ENCODE results near the gene AADAC. TPM values are rescaled to one million over a fixed set of nuclear protein-coding genes. Genes with fewer than 3 reads are reported as not detected.
"Not testable (repeated sequence)": the region's sequence is repeated elsewhere in the genome, so short reads cannot be mapped to it uniquely, and the experiment has no call there.

The AADAC gene
- total RNA-seq, 2 donors from 2014 or later, result not detected

- ATAC-seq, result no peak
- H3K27ac Mint-ChIP-seq, result no peak overlapping the region
- DNase-seq (ENCODE audit: low spot score in 2 of 2), result no peak
- no peaks in the 10 kb centered on the region for H3K36me3 Mint-ChIP-seq
- peaks cover 4% of the 10 kb centered on the region in 2 donors for H3K9me3 Mint-ChIP-seq
Observed at GRCh38 chr3:151792411-151792810, 21.5 kb upstream of the AADAC start.

DNA sequence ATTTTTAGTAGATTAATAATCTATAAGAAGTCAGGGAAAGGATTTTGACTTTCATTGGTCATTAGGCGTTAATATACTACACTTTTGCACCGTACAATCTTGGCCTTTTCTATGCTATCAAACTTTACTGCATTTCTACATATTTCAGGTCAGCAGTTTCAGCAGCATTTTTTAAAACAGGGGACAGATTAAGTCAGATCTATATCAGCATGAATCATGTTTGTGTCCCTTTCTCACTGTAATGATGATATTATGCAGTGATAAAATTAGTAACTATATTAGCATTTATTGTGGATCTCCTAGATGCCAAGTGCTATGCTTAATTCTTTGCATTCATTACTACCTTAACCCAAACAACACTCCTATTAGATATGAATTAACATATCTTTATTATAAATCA lies 20.3 kb upstream of the AADAC start:
- Mint-ChIP-seq H3K36me3 (no peaks in the 10 kb centered on the region), H3K27ac (no peak overlapping the region)
- no peak for ATAC-seq

DNA sequence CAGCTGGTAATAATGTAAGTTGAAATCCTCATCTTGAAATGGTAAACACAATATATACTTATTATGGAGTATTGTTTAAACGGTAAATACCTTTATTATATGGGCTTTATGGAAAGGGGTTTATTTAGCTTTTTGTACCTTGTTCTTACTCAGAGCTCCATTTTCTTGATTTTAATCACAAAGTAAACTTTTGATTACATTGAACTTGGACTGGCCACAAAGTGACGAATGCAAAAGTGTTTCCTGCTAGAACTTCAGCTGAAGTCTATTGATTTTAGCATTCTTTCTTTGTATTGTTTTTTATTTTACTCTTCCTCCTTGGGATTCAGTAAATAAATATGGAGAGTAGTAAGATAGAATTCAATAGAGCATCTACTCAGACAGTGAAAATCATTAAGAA lies 19.8 kb upstream of the AADAC start:
- Mint-ChIP-seq H3K27ac (peak overlapping the region in 1 of 2 donors; percentile 87), H3K36me3 (no peaks in the 10 kb centered on the region), H3K9me3 (peaks cover 4% of the 10 kb centered on the region in 2 donors)
- DNase-seq (ENCODE audit: low spot score in 2 of 2) (no peak), ATAC-seq (no peak)

More for the DNA sequence above, 20.3 kb upstream of the AADAC start:
- peaks cover 4% of the 10 kb centered on the region in 2 donors for H3K9me3 Mint-ChIP-seq
- no peak for DNase-seq (ENCODE audit: low spot score in 2 of 2)

- Mint-ChIP-seq H3K9me3 (peaks cover 0 to 4% of the 10 kb centered on the region in 2 donors), H3K36me3 (no peaks in the 10 kb centered on the region), H3K27ac (no peak overlapping the region)
- DNase-seq (ENCODE audit: low spot score in 2 of 2) (no peak), ATAC-seq (no peak)
Observed at GRCh38 chr3:151795276-151795675, 18.6 kb upstream of the AADAC start.

GRCh38 chr3:151796105-151796680 lies 17.7 kb upstream of the AADAC start:
- DNase-seq (ENCODE audit: low spot score in 2 of 2) (no peak), ATAC-seq (no peak)
- no peaks in the 10 kb centered on the region for H3K36me3 Mint-ChIP-seq

GRCh38 chr3:151798466-151798865 lies 15.4 kb upstream of the AADAC start:
- no peaks in the 10 kb centered on the region for H3K36me3 Mint-ChIP-seq
- no peak overlapping the region for H3K27ac Mint-ChIP-seq
- H3K9me3 Mint-ChIP-seq, result no peaks in the 10 kb centered on the region
- DNase-seq (ENCODE audit: low spot score in 2 of 2) (no peak), ATAC-seq (no peak)

More at GRCh38 chr3:151796105-151796680, 17.7 kb upstream of the AADAC start:
- Mint-ChIP-seq H3K27ac (no peak overlapping the region), H3K9me3 (no peaks in the 10 kb centered on the region)

DNA sequence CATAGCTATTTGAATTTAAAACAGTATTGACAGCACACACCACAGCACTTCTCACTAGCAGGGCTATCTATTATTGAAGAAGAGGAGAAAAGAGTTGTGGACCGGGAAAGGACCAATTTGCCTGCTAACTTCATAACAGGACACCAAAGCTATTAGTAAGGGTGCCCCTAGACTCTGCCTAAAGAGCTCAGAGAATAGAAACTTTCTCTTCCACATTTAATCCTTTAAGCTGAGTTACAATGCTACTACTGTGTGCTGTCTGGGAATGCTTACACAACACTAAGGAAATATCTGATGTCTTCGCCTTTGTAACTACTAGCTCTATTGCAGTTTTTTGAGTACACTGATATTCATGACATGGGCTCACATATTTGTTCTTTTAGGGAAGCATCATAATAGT lies 13.5 kb upstream of the AADAC start:
- H3K36me3 Mint-ChIP-seq, result no peaks in the 10 kb centered on the region
- H3K27ac Mint-ChIP-seq, result no peak overlapping the region
- ATAC-seq (no peak), DNase-seq (ENCODE audit: low spot score in 2 of 2) (no peak)
- H3K9me3 Mint-ChIP-seq, result no peaks in the 10 kb centered on the region

DNA sequence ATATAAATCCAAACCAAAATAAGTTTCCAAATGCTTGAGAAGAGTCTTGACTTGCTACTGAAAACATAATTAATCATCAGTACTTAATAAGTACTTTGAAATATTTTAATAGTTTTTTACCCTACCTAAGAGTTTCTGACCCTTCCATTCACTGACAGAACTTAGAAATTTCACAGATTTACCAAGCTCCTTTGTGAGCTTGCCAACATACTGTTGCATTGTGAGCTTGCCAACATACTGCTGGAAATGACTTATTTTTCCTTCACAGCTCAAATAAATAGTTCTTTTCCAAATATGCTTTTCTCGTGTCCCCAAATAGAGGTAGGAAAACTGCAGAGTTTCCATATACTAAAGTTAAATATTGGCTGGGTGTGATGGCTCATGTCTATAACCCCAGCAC lies 9.6 kb upstream of the AADAC start:
- Mint-ChIP-seq H3K9me3 (peaks cover 11 to 12% of the 10 kb centered on the region in 2 donors), H3K27ac (no peak overlapping the region), H3K36me3 (peaks cover 6 to 10% of the 10 kb centered on the region in 2 donors)
- no peak for ATAC-seq
- DNase-seq (ENCODE audit: low spot score in 2 of 2), result no peak

DNA sequence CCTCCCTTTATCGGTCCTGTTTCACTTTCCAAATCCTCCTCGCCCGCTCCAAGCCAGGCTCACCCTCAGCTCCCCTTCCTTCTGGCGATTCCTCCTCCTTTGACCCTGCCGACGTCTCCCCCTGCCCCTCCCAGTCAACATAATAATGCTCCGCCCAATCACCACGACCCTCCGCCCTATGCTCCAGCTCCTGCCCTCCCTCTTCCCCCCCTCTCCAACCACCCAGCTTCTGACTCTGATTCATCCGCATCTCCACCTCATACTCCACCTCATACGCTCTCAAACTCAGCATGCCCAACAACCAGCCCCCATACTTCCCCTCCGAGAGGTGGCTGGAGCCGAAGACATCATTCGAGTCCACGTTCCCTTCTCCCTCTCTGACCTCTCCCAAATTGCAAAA lies 7.1 kb upstream of the AADAC start:
- Mint-ChIP-seq H3K9me3 (peaks cover 11 to 12% of the 10 kb centered on the region in 2 donors), H3K36me3 (peaks cover 6 to 10% of the 10 kb centered on the region in 2 donors), H3K27ac (no peak overlapping the region)
- DNase-seq (ENCODE audit: low spot score in 2 of 2), result no peak
- no peak for ATAC-seq

DNA sequence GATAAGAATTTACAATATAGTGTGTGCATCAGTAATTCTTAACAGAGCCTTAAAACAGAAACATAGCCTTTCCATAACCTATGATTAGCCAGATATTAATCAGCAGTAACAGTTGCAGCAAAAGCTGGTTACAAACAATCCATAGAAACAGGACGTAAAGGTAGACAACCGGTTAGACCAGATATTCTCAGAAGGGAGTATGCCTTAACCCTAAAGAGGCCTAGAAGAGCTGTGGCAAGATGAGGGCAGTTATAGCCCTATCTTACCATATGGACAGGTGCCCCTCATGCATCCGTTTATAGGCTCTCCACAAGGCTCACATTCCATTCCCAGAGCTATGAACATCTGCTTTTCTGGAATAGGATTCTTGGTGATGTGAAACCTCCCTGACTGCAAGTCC lies 5.0 kb upstream of the AADAC start:
- ATAC-seq; DNase-seq (ENCODE audit: low spot score in 2 of 2); H3K27ac Mint-ChIP-seq: not testable (repeated sequence)
- peaks cover 11 to 12% of the 10 kb centered on the region in 2 donors for H3K9me3 Mint-ChIP-seq
- H3K36me3 Mint-ChIP-seq, result peaks cover 6 to 10% of the 10 kb centered on the region in 2 donors

DNA sequence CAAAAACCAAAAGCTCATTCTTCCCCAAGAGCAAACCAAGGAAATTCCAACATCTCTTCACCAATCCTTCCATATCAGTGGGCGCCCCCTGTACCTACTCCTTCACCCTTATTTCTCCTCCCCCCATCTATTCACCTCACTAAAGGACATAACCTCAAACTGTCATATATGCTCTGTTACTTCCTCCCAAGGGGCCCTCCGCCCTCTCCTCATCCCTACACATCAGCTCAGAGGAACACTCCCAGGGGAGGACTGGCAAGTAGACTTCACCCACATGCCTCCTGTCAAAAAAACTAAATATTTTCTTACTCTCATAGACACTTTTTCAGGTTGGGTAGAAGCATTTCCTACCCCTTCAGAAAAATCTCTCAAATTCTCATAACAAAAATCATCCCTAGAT lies 2.4 kb upstream of the AADAC start:
- H3K36me3 Mint-ChIP-seq, result peaks cover 6 to 10% of the 10 kb centered on the region in 2 donors
- ATAC-seq, result no peak
- DNase-seq (ENCODE audit: low spot score in 2 of 2), result no peak
- H3K9me3 Mint-ChIP-seq, result peaks cover 11 to 12% of the 10 kb centered on the region in 2 donors
- no peak overlapping the region for H3K27ac Mint-ChIP-seq

GRCh38 chr3:151814588-151814987 lies 672 bp downstream of the AADAC start:
- DNase-seq (ENCODE audit: low spot score in 2 of 2) (no peak), ATAC-seq (no peak)
- Mint-ChIP-seq H3K36me3 (no peaks in the 10 kb centered on the region), H3K9me3 (no peaks in the 10 kb centered on the region), H3K27ac (no peak overlapping the region)

DNA sequence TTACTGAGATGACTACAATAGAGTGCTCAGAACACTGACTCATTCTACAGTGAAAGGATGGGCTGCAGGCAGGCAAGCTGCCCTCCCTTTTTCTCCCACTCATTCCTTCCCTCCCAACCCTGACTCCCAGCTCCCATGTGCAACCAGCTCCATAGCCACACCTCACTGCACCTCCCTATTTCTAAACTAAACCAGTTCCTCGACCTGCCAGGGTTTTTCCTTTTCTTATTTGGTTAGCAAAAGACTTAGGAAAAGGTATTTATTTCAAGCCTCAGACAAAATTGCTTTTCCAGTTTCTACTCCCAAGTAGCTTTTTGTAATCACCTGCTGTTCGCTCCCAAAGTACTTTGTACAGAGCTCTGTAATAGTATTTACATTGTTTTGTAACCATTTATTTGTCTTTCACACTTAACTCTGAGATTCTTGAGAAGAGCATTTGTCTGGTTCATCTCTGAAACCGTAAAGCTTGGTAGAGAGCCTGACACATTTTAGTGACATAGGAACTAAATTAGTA lies 2.2 kb downstream of the AADAC start:
- Mint-ChIP-seq H3K9me3 (no peaks in the 10 kb centered on the region), H3K36me3 (no peaks in the 10 kb centered on the region), H3K27ac (no peak overlapping the region)
- ATAC-seq (no peak), DNase-seq (ENCODE audit: low spot score in 2 of 2) (no peak)

- no peak for ATAC-seq
- Mint-ChIP-seq H3K9me3 (no peaks in the 10 kb centered on the region), H3K36me3 (no peaks in the 10 kb centered on the region), H3K27ac (no peak overlapping the region)
- no peak for DNase-seq (ENCODE audit: low spot score in 2 of 2)
Observed at GRCh38 chr3:151817473-151817872, 3.6 kb downstream of the AADAC start.

GRCh38 chr3:151818361-151818760 lies 4.4 kb downstream of the AADAC start:
- no peak overlapping the region for H3K27ac Mint-ChIP-seq
- ATAC-seq, result no peak

GRCh38 chr3:151819910-151820309 lies 6.0 kb downstream of the AADAC start:
- H3K36me3 Mint-ChIP-seq, result no peaks in the 10 kb centered on the region
- no peak for DNase-seq (ENCODE audit: low spot score in 2 of 2)
- H3K27ac Mint-ChIP-seq, result no peak overlapping the region
- H3K9me3 Mint-ChIP-seq, result no peaks in the 10 kb centered on the region
- ATAC-seq, result no peak

More at GRCh38 chr3:151818361-151818760, 4.4 kb downstream of the AADAC start:
- H3K9me3 Mint-ChIP-seq, result no peaks in the 10 kb centered on the region
- H3K36me3 Mint-ChIP-seq, result no peaks in the 10 kb centered on the region
- DNase-seq (ENCODE audit: low spot score in 2 of 2), result no peak

DNA sequence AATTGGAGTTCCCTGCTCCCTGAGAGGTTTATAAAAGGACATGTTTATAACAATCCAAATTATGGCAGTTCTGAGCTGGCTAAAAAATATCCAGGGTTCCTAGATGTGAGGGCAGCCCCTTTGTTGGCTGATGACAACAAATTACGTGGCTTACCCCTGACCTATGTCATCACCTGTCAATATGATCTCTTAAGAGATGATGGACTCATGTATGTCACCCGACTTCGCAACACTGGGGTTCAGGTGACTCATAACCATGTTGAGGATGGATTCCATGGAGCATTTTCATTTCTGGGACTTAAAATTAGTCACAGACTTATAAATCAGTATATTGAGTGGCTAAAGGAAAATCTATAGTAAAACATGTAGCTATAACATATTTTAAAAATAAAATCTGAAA lies 13.9 kb downstream of the AADAC start:
- ATAC-seq, result no peak
- no peaks in the 10 kb centered on the region for H3K36me3 Mint-ChIP-seq

DNA sequence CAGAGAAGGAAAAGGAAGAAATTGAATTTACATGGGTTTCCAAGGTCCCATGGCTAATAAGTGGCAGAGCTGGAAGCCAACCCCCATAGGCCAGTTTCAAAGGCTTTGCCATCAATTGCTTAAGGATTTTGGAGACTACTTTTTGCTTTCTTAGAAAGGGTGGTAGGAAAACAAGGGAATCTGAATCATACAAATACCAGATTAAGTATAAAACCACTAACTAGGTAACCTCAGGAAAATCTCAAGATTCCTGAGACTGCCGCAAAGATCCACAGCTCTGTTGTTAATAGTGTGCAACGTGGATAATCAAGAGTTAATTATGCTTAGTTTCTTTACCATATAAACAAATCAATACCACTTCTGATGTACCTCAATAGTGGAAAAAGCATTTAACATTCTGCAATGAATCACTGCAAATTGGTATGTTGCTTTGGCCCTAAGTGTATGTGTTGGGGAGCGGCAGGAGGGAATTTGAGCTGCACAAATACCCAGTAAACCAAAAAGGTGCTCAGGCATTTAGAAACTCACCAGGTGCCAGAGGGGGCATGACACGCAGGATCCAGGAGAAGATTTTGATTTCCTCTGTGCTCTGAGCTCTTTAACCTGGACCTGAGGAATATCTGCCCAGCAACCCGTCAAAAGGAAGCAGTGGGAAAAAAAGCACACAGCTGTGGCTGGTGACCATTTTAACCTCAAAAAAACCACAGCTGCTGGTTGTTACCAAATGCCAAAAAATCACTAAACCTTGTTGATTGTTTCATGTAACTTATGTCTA lies 22.0 kb downstream of the AADAC start:
- Mint-ChIP-seq H3K9me3 (no peaks in the 10 kb centered on the region), H3K36me3 (no peaks in the 10 kb centered on the region), H3K27ac (no peak overlapping the region)
- ATAC-seq (no peak), DNase-seq (ENCODE audit: low spot score in 2 of 2) (no peak)

More for the DNA sequence above, 13.9 kb downstream of the AADAC start:
- Mint-ChIP-seq H3K27ac (no peak overlapping the region), H3K9me3 (no peaks in the 10 kb centered on the region)
- DNase-seq (ENCODE audit: low spot score in 2 of 2), result no peak

Measured in activated naive CD4-positive, alpha-beta T cell treated with anti-CD3 and anti-CD28 coated beads, Interleukin-2, amount 50 U/mL, for 72 hours (primary cell).